ENCODE measurements around the gene AGMO. TPM values are rescaled to one million over a fixed set of nuclear protein-coding genes. Genes with fewer than 3 reads are reported as not detected.

Gene AGMO
- total RNA-seq, 1 experiment from 2014 or later, result not detected

- TF ChIP-seq SRF (IDR thresholded peaks at IDR 0.05; ENCODE audit: low read depth) (no peak), REST (IDR thresholded peaks at IDR 0.05; ENCODE audit: low read depth) (no peak), ZFX (IDR thresholded peaks at IDR 0.05) (no peak), MAX (IDR thresholded peaks at IDR 0.05) (no peak), EZH2phosphoT487 (IDR thresholded peaks at IDR 0.05; ENCODE audit: borderline replicate concordance) (no peak), CBX3 (IDR thresholded peaks at IDR 0.05; ENCODE audit: low read depth) (no peak), JUND (IDR thresholded peaks at IDR 0.05) (no peak), POLR2AphosphoS5 (IDR thresholded peaks at IDR 0.05; ENCODE audit: low read depth, low read length) (no peak), SIN3A (IDR thresholded peaks at IDR 0.05; ENCODE audit: low read depth) (no peak), EGR1 (IDR thresholded peaks at IDR 0.05; ENCODE audit: low read depth) (no peak), SP1 (IDR thresholded peaks at IDR 0.05; ENCODE audit: low read depth) (no peak), TCF7L2 (IDR thresholded peaks at IDR 0.05; ENCODE audit: borderline replicate concordance, extremely low read depth, insufficient read depth, insufficient read length) (no peak), CEBPB (IDR thresholded peaks at IDR 0.05; ENCODE audit: low read depth) (no peak), POLR2A (IDR thresholded peaks at IDR 0.05; ENCODE audit: borderline replicate concordance, extremely low read depth, insufficient read depth, insufficient read length) (no peak), ZBTB33 (IDR thresholded peaks at IDR 0.05; ENCODE audit: extremely low read depth, insufficient replicate concordance, low read length) (no peak)
- Histone ChIP-seq H3K4me2 (ENCODE audit: low read length) (no peak overlapping the region), H3K4me1 (ENCODE audit: control insufficient read depth in 1 of 2, insufficient read depth in 2 of 2, low read length in 2 of 2) (no peaks in the 10 kb centered on the region), H3K27me3 (ENCODE audit: insufficient read depth, low read length) (no peaks in the 10 kb centered on the region), H3K36me3 (ENCODE audit: control insufficient read depth in 1 of 2, insufficient read depth in 2 of 2, low read length in 2 of 2) (no peaks in the 10 kb centered on the region), H3K9me2 (ENCODE audit: insufficient read depth) (0 out of 2 replicates have a peak, but pooled peaks cover 3% of the 10 kb centered on the region), H3K9ac (ENCODE audit: low read length) (no peak overlapping the region), H4K20me1 (ENCODE audit: insufficient read depth) (no peaks in the 10 kb centered on the region), H3K79me2 (ENCODE audit: insufficient read depth, low read length) (no peaks in the 10 kb centered on the region), H3K9me3 (ENCODE audit: control insufficient read depth in 1 of 2, insufficient read depth in 1 of 2, low read depth in 1 of 2, low read length in 2 of 2) (no peaks in the 10 kb centered on the region), H3K27ac (ENCODE audit: low read depth, low read length) (no peak overlapping the region), H2AFZ (ENCODE audit: low read depth, low read length, poor library complexity, severe bottlenecking) (peak overlapping the region; percentile 26), H3K4me3 (replicated peaks in 1 of 2; ENCODE audit: low read depth in 1 of 2, low read length in 2 of 2) (no peak overlapping the region)
- POLR2A ChIA-PET, result no interaction called here
- CTCF ChIA-PET, result no interaction called here
- intact Hi-C loops (cut with micrococcal nuclease), result no loop called here
- no peak for ATAC-seq
- BruUV-seq (replicated peaks), result no TSS peak
- no peak for DNase-seq (ENCODE audit: low read depth, low spot score)
- RAD21 ChIA-PET (ENCODE audit: low non-redundant PET in 1 of 2, low total read pairs in 2 of 2, uncharacterized antibody in 2 of 2, unreplicated experiment in 2 of 2), result no interaction called here
These were observed 39.4 kb upstream of the AGMO start for GRCh38 chr7:15601175-15601574.
